Brain microvascular endothelial cell (primary cell): ENCODE data around the gene ALKBH7.

Experiments
- DNase-seq: peaks from one replicate; pipeline ENCODE4 v3.0.0-alpha.2; 2020
- H3K27ac ChIP-seq: fragments of 250-450 bp; sonication (Bioruptor Pico); 2 replicates; pipeline ENCODE4 v1.5.1; 2020; ENCODE audit warnings: mild to moderate bottlenecking, moderate library complexity
- H3K27me3 ChIP-seq: fragments of 250-450 bp; sonication (Bioruptor Pico); replicated peaks from 2 replicates; pipeline ENCODE4 v1.5.1; 2020; ENCODE audit warnings: mild to moderate bottlenecking
- H3K36me3 ChIP-seq: fragments of 250-450 bp; sonication (Bioruptor Pico); replicated peaks from 2 replicates; pipeline ENCODE4 v1.5.1; 2020; ENCODE audit warnings: mild to moderate bottlenecking
- H3K4me3 ChIP-seq: 2 replicates; pipeline ENCODE4 v1.5.1; 2011; ENCODE audit warnings: low read depth, mild to moderate bottlenecking, control low read depth, low read length, moderate library complexity
- in situ Hi-C: cut with HindIII; loops from 2 replicates; pipeline ENCODE4 v1.10.0; 2017; ENCODE audit warnings: low sequenced_read_pairs, low pct_ligation_motif_present
- TF ChIP-seq, protein P1 (sequence below): IDR thresholded peaks from 2 replicates; pipeline ENCODE4 v1.5.1; 2011; ENCODE audit warnings: low read depth, mild to moderate bottlenecking, moderate library complexity, low read length, control low read depth, inconsistent platforms; ENCODE audit errors: missing control alignments

ALKBH7 gene, protein sequence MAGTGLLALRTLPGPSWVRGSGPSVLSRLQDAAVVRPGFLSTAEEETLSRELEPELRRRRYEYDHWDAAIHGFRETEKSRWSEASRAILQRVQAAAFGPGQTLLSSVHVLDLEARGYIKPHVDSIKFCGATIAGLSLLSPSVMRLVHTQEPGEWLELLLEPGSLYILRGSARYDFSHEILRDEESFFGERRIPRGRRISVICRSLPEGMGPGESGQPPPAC

DNA sequence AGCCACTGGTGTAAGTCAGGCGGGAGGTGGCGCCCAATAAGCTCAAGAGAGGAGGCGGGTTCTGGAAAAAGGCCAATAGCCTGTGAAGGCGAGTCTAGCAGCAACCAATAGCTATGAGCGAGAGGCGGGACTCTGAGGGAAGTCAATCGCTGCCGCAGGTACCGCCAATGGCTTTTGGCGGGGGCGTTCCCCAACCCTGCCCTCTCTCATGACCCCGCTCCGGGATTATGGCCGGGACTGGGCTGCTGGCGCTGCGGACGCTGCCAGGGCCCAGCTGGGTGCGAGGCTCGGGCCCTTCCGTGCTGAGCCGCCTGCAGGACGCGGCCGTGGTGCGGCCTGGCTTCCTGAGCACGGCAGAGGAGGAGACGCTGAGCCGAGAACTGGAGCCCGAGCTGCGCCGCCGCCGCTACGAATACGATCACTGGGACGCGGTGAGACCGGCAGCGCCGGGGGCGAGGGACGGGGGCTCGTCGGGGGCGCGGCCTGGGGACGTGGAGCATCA lies at the start of gene ALKBH7:
ALKBH7 (plus strand) TSS at position 201 of the 502 bp plus-strand sequence; CDS start at position 228, 27 bp downstream.
- Histone ChIP-seq H3K36me3 (peaks cover 6% of the 10 kb centered on the region), H3K4me3 (peak within 1 kb of the TSS; percentile 79), H3K27me3 (no peaks in the 10 kb centered on the region), H3K27ac (peak within 1 kb of the TSS; percentile 97)
- in situ Hi-C loops, result no loop called here
- peak; percentile 100 for DNase-seq
- TF ChIP-seq, protein P1, sequence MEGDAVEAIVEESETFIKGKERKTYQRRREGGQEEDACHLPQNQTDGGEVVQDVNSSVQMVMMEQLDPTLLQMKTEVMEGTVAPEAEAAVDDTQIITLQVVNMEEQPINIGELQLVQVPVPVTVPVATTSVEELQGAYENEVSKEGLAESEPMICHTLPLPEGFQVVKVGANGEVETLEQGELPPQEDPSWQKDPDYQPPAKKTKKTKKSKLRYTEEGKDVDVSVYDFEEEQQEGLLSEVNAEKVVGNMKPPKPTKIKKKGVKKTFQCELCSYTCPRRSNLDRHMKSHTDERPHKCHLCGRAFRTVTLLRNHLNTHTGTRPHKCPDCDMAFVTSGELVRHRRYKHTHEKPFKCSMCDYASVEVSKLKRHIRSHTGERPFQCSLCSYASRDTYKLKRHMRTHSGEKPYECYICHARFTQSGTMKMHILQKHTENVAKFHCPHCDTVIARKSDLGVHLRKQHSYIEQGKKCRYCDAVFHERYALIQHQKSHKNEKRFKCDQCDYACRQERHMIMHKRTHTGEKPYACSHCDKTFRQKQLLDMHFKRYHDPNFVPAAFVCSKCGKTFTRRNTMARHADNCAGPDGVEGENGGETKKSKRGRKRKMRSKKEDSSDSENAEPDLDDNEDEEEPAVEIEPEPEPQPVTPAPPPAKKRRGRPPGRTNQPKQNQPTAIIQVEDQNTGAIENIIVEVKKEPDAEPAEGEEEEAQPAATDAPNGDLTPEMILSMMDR, result peak; percentile 1

DNA sequence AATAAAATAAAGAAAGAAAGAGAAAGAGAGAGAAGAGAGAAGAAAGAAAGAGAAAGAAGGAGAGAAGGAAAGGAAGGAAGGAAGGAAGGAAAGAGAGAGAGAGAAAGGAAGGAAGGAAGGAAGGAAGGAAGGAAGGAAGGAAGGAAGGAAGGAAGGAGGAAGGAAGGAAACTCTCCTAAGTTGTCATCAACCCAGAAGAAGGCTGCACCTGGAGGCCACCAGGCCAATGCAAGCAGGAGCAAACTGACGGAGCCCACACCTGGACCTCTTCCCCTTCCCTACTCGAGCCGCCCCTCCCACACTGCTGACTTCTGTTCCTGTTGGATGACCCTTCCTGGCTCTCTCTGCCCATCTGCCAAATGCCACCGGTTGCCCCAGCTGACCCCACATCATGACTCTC lies 47.8 kb upstream of the ALKBH7 start:
- TF ChIP-seq, protein P1, result no peak
- in situ Hi-C loops, result no loop called here
- H3K27me3 ChIP-seq, result no peaks in the 10 kb centered on the region
- H3K4me3 ChIP-seq, result no peak overlapping the region
- H3K36me3 ChIP-seq, result no peaks in the 10 kb centered on the region
- no peak for DNase-seq
- no peak overlapping the region for H3K27ac ChIP-seq

DNA sequence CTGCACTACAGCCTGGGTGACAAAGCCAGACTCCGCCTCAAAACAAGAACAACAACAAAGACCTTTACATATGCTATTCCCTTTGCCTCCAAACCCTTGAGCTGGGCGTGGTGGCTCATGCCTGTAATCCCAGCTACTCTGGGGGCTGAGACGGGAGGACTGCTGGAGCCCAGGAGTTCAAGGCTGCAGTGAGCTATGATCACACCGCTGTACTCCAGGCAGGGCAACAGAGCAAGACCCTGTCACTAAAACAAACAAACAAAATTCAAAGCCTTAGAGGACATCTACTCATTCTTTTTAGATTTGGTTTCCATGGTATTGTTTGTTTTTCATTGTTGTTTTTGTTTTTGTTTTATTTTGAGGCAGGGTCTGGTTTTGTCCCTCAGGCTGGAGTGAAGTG lies 47.0 kb upstream of the ALKBH7 start:
- TF ChIP-seq, protein P1, result no peak
- H3K36me3 ChIP-seq, result no peaks in the 10 kb centered on the region
- H3K4me3 ChIP-seq, result no peak overlapping the region
- DNase-seq, result no peak
- H3K27ac ChIP-seq, result no peak overlapping the region
- H3K27me3 ChIP-seq, result no peaks in the 10 kb centered on the region
- in situ Hi-C loops, result no loop called here

DNA sequence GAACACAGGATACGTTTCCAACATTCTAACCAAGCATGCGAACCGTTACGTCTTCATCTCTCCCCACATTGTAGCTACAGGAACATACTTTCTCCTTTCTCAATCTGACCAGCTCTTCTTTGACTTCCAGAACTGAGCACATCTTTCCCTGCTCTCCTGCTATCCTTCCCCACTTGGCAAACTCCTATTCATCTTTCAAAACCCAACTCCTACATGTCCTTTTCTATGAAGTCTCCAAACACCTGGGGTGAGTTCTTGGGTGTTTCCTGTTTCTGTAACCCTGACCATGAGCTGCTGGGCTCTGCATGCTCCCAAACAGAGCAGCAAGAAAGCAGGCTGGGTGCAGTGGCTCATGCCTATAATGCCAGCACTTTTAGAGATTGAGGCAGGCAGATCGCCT lies 45.8 kb upstream of the ALKBH7 start:
- Histone ChIP-seq H3K27me3 (no peaks in the 10 kb centered on the region), H3K27ac (no peak overlapping the region), H3K4me3 (no peak overlapping the region), H3K36me3 (no peaks in the 10 kb centered on the region)
- TF ChIP-seq, protein P1, result no peak
- no peak for DNase-seq
- in situ Hi-C loops, result no loop called here

DNA sequence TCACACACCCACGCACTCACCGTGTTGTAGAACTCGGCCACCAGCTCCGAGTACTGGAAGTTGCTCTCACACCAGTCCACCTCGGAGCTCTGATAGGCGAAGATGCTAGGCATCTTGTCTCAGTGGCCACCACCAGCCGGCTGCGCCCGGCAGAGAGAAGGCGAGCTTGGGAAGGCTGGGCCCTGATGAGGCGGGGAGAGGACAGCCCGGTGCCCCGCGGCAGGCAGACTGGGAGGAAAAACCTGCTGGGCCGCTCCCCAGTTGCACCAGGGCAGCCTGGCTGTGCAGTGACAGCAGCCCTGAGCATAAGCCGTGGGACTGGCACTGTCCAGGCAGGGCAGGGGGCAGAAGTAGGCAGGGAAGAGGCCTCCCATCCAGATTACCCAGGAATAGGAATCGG lies 39.2 kb upstream of the ALKBH7 start, which contains the start of gene ACER1:
ACER1 (minus strand) TSS at position 174 of the 400 bp plus-strand sequence; CDS start at position 113, 61 bp downstream.
- no peaks in the 10 kb centered on the region for H3K36me3 ChIP-seq
- TF ChIP-seq, protein P1, result no peak
- no peaks in the 10 kb centered on the region for H3K27me3 ChIP-seq
- no peak for DNase-seq
- in situ Hi-C loops, result no loop called here
- H3K4me3 ChIP-seq, result no peak within 1 kb of the TSS
- no peak within 1 kb of the TSS for H3K27ac ChIP-seq
